ENCODE data around the gene DPP6. TPM values are rescaled to one million over a fixed set of nuclear protein-coding genes. Genes with fewer than 3 reads are reported as not detected.

Gene DPP6
- total and polyA plus RNA-seq, 2 experiments from 2014 or later, result not detected

GRCh38 chr7:154575497-154575896 lies 523.3 kb downstream of the DPP6 start (continued):
- TF ChIP-seq REST (IDR thresholded peaks at IDR 0.05; ENCODE audit: unreplicated experiment) (no peak), JUNB (IDR thresholded peaks at IDR 0.05; ENCODE audit: unreplicated experiment) (no peak), POLR2AphosphoS5 (IDR thresholded peaks at IDR 0.05; ENCODE audit: low read depth) (no peak), CREB1 (CRISPR knock-in tag; IDR thresholded peaks at IDR 0.05; ENCODE audit: low read depth) (no peak), CTCF (conservative IDR thresholded peaks at IDR 0.05; ENCODE audit: low read depth in 2 of 2) (no peak)
- TF ChIP-seq, protein P1, sequence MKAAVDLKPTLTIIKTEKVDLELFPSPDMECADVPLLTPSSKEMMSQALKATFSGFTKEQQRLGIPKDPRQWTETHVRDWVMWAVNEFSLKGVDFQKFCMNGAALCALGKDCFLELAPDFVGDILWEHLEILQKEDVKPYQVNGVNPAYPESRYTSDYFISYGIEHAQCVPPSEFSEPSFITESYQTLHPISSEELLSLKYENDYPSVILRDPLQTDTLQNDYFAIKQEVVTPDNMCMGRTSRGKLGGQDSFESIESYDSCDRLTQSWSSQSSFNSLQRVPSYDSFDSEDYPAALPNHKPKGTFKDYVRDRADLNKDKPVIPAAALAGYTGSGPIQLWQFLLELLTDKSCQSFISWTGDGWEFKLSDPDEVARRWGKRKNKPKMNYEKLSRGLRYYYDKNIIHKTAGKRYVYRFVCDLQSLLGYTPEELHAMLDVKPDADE (IDR thresholded peaks at IDR 0.05), result no peak

GRCh38 chr7:154576604-154577003 lies 524.4 kb downstream of the DPP6 start:
- Histone ChIP-seq H3K9me2 (ENCODE audit: insufficient read depth) (no peaks in the 10 kb centered on the region), H2AFZ (no peak overlapping the region), H3K4me1 (ENCODE audit: insufficient read depth) (no peaks in the 10 kb centered on the region), H3F3A (replicated peaks; ENCODE audit: low read depth) (peaks cover 6% of the 10 kb centered on the region; the same call in 1 of the 2 replicates), H3K27me3 (ENCODE audit: insufficient read depth) (no peaks in the 10 kb centered on the region), H4K20me1 (replicated peaks; ENCODE audit: insufficient read depth) (no peaks in the 10 kb centered on the region), H3K79me2 (replicated peaks; ENCODE audit: insufficient read depth) (no peaks in the 10 kb centered on the region), H3K4me3 (no peak overlapping the region), H3K4me2 (no peak overlapping the region), H3K36me3 (ENCODE audit: insufficient read depth) (no peaks in the 10 kb centered on the region), H3K27ac (ENCODE audit: low read depth) (no peak overlapping the region)
- peaks cover 3% of the 10 kb centered on the region for H3K27me3 Mint-ChIP-seq (ENCODE audit: insufficient read depth, low read depth, poor library complexity)
- H3K4me1 Mint-ChIP-seq, result peaks cover 2% of the 10 kb centered on the region; the same call in 2 of the 3 replicates
- H3K4me3 Mint-ChIP-seq, result no peak overlapping the region
- H3K36me3 Mint-ChIP-seq (ENCODE audit: low read depth), result no peaks in the 10 kb centered on the region; the same call in 1 of the 3 replicates
- peaks cover 2% of the 10 kb centered on the region; the same call in 1 of the 3 replicates for H3K9me3 Mint-ChIP-seq
- no peak for DNase-seq (ENCODE audit: low spot score)
- no peak for ATAC-seq
- H3K27ac Mint-ChIP-seq, result no peak overlapping the region; the same call in 1 of the 2 replicates
- TF ChIP-seq, protein P2, sequence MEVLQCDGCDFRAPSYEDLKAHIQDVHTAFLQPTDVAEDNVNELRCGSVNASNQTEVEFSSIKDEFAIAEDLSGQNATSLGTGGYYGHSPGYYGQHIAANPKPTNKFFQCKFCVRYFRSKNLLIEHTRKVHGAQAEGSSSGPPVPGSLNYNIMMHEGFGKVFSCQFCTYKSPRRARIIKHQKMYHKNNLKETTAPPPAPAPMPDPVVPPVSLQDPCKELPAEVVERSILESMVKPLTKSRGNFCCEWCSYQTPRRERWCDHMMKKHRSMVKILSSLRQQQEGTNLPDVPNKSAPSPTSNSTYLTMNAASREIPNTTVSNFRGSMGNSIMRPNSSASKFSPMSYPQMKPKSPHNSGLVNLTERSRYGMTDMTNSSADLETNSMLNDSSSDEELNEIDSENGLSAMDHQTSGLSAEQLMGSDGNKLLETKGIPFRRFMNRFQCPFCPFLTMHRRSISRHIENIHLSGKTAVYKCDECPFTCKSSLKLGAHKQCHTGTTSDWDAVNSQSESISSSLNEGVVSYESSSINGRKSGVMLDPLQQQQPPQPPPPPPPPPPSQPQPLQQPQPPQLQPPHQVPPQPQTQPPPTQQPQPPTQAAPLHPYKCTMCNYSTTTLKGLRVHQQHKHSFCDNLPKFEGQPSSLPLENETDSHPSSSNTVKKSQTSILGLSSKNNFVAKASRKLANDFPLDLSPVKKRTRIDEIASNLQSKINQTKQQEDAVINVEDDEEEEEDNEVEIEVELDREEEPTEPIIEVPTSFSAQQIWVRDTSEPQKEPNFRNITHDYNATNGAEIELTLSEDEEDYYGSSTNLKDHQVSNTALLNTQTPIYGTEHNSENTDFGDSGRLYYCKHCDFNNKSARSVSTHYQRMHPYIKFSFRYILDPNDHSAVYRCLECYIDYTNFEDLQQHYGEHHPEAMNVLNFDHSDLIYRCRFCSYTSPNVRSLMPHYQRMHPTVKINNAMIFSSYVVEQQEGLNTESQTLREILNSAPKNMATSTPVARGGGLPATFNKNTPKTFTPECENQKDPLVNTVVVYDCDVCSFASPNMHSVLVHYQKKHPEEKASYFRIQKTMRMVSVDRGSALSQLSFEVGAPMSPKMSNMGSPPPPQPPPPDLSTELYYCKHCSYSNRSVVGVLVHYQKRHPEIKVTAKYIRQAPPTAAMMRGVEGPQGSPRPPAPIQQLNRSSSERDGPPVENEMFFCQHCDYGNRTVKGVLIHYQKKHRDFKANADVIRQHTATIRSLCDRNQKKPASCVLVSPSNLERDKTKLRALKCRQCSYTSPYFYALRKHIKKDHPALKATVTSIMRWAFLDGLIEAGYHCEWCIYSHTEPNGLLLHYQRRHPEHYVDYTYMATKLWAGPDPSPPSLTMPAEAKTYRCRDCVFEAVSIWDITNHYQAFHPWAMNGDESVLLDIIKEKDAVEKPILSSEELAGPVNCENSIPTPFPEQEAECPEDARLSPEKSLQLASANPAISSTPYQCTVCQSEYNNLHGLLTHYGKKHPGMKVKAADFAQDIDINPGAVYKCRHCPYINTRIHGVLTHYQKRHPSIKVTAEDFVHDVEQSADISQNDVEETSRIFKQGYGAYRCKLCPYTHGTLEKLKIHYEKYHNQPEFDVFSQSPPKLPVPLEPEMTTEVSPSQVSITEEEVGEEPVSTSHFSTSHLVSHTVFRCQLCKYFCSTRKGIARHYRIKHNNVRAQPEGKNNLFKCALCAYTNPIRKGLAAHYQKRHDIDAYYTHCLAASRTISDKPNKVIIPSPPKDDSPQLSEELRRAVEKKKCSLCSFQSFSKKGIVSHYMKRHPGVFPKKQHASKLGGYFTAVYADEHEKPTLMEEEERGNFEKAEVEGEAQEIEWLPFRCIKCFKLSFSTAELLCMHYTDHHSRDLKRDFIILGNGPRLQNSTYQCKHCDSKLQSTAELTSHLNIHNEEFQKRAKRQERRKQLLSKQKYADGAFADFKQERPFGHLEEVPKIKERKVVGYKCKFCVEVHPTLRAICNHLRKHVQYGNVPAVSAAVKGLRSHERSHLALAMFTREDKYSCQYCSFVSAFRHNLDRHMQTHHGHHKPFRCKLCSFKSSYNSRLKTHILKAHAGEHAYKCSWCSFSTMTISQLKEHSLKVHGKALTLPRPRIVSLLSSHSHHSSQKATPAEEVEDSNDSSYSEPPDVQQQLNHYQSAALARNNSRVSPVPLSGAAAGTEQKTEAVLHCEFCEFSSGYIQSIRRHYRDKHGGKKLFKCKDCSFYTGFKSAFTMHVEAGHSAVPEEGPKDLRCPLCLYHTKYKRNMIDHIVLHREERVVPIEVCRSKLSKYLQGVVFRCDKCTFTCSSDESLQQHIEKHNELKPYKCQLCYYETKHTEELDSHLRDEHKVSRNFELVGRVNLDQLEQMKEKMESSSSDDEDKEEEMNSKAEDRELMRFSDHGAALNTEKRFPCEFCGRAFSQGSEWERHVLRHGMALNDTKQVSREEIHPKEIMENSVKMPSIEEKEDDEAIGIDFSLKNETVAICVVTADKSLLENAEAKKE (CRISPR knock-in tag; IDR thresholded peaks at IDR 0.05), result no peak
- TF ChIP-seq CTCF (conservative IDR thresholded peaks at IDR 0.05; ENCODE audit: low read depth in 2 of 2) (no peak), POLR2AphosphoS5 (IDR thresholded peaks at IDR 0.05; ENCODE audit: low read depth) (no peak)
